Measurements from ENCODE around the gene PRR5.

PRR5 gene

GRCh38 chr22:44754998-44755397 is 53.0 kb downstream of the PRR5 start:
- no peak overlapping the region for H3K9ac ChIP-seq (ENCODE audit: insufficient read length)
- H3K9me3 ChIP-seq (ENCODE audit: low read depth, low read length): no peaks in the 10 kb centered on the region
- TF ChIP-seq POLR2AphosphoS5 (IDR thresholded peaks at IDR 0.05; ENCODE audit: borderline replicate concordance, low read depth, low read length) (no peak), FOXP2 (optimal IDR thresholded peaks at IDR 0.05; ENCODE audit: control extremely low read depth, extremely low read length, insufficient read depth) (no peak)
- DNase-seq (ENCODE audit: low read depth, low spot score): no peak
- no peak overlapping the region for H3K4me3 ChIP-seq
- no peak overlapping the region for H3K27ac ChIP-seq
- H3K36me3 ChIP-seq (ENCODE audit: insufficient read depth, low read length): no peaks in the 10 kb centered on the region

GRCh38 chr22:44755417-44755816 is 53.4 kb downstream of the PRR5 start:
- Histone ChIP-seq H3K27ac (no peak overlapping the region), H3K4me3 (no peak overlapping the region), H3K9me3 (ENCODE audit: low read depth, low read length) (no peaks in the 10 kb centered on the region), H3K36me3 (ENCODE audit: insufficient read depth, low read length) (no peaks in the 10 kb centered on the region), H3K9ac (ENCODE audit: insufficient read length) (no peak overlapping the region)
- DNase-seq (ENCODE audit: low read depth, low spot score): no peak
- no peak for TF ChIP-seq FOXP2 (optimal IDR thresholded peaks at IDR 0.05; ENCODE audit: control extremely low read depth, extremely low read length, insufficient read depth)
- TF ChIP-seq POLR2AphosphoS5 (IDR thresholded peaks at IDR 0.05; ENCODE audit: borderline replicate concordance, low read depth, low read length): no peak
- no peak for TF ChIP-seq EZH2 (IDR thresholded peaks at IDR 0.05)

DNA sequence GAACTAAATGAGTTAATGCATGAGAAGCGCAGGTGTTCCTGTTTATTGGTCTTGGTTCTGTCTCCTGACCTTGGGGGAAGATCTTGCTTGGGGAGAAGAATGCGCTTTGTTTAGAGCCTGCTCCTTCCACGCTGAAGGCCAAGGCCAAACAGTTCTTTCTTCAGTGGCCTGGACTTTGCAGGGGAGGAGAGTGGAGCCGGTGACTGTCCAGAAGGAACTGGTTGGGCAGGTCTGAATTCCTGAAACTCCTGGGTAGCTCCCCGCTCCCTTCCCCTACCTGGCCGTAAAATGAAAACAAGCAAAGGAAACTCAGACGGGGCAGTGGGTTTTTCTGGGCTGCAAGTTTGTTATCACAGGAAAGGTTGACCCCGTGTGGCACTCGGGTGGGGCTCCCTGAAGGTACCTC is 54.0 kb downstream of the PRR5 start:
- Histone ChIP-seq H3K9ac (ENCODE audit: insufficient read length) (no peak overlapping the region), H3K27ac (no peak overlapping the region), H3K9me3 (ENCODE audit: low read depth, low read length) (no peaks in the 10 kb centered on the region), H3K36me3 (ENCODE audit: insufficient read depth, low read length) (no peaks in the 10 kb centered on the region), H3K4me3 (no peak overlapping the region)
- TF ChIP-seq POLR2AphosphoS5 (IDR thresholded peaks at IDR 0.05; ENCODE audit: borderline replicate concordance, low read depth, low read length) (no peak), EZH2 (IDR thresholded peaks at IDR 0.05) (no peak), FOXP2 (optimal IDR thresholded peaks at IDR 0.05; ENCODE audit: control extremely low read depth, extremely low read length, insufficient read depth) (no peak)
- no peak for DNase-seq (ENCODE audit: low read depth, low spot score)

DNA sequence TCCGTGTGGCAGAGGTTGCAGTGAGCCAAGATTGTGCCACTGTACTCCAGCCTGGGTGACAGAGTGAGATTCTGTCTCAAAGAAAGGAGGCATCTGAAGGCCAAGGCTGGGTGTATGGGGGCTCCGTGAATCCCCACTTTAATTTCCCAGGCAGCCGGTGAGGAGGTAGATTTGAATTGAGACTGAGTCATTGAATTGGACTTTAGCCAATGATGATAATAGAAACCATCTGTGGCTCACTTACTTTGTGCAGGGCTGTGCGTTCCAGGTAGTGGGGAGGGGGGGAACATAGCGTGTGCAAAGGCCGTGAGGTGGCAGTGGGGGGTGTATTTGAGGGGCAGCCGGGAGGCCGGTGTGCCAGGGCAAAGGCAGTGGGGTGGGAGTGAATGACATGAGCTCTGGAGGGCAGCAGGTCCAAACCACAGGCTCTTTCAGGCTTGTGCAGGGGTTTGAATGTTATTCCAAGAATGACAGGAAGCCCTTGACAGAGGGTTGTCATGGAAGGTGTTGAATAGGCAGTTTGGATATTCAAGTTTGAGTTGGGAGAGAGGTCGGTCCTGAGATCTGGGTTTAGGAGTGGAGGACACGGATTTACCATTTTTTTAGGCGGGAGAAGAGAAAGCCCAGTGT is 56.5 kb downstream of the PRR5 start:
- Histone ChIP-seq H3K9me3 (ENCODE audit: low read depth, low read length) (no peaks in the 10 kb centered on the region), H3K36me3 (ENCODE audit: insufficient read depth, low read length) (no peaks in the 10 kb centered on the region), H3K4me3 (no peak overlapping the region), H3K27ac (no peak overlapping the region), H3K9ac (ENCODE audit: insufficient read length) (no peak overlapping the region)
- TF ChIP-seq POLR2AphosphoS5 (IDR thresholded peaks at IDR 0.05; ENCODE audit: borderline replicate concordance, low read depth, low read length): no peak
- TF ChIP-seq FOXP2 (optimal IDR thresholded peaks at IDR 0.05; ENCODE audit: control extremely low read depth, extremely low read length, insufficient read depth): no peak
- TF ChIP-seq EZH2 (IDR thresholded peaks at IDR 0.05): no peak
- no peak for DNase-seq (ENCODE audit: low read depth, low spot score)

- no peak for TF ChIP-seq POLR2AphosphoS5 (IDR thresholded peaks at IDR 0.05; ENCODE audit: borderline replicate concordance, low read depth, low read length)
- TF ChIP-seq EZH2 (IDR thresholded peaks at IDR 0.05): no peak
- no peak for TF ChIP-seq FOXP2 (optimal IDR thresholded peaks at IDR 0.05; ENCODE audit: control extremely low read depth, extremely low read length, insufficient read depth)
- Histone ChIP-seq H3K36me3 (ENCODE audit: insufficient read depth, low read length) (no peaks in the 10 kb centered on the region), H3K27ac (no peak overlapping the region), H3K9me3 (ENCODE audit: low read depth, low read length) (no peaks in the 10 kb centered on the region), H3K9ac (ENCODE audit: insufficient read length) (no peak overlapping the region), H3K4me3 (no peak overlapping the region)
- no peak for DNase-seq (ENCODE audit: low read depth, low spot score)
Measured at GRCh38 chr22:44759001-44759400, 57.0 kb downstream of the PRR5 start.

DNA sequence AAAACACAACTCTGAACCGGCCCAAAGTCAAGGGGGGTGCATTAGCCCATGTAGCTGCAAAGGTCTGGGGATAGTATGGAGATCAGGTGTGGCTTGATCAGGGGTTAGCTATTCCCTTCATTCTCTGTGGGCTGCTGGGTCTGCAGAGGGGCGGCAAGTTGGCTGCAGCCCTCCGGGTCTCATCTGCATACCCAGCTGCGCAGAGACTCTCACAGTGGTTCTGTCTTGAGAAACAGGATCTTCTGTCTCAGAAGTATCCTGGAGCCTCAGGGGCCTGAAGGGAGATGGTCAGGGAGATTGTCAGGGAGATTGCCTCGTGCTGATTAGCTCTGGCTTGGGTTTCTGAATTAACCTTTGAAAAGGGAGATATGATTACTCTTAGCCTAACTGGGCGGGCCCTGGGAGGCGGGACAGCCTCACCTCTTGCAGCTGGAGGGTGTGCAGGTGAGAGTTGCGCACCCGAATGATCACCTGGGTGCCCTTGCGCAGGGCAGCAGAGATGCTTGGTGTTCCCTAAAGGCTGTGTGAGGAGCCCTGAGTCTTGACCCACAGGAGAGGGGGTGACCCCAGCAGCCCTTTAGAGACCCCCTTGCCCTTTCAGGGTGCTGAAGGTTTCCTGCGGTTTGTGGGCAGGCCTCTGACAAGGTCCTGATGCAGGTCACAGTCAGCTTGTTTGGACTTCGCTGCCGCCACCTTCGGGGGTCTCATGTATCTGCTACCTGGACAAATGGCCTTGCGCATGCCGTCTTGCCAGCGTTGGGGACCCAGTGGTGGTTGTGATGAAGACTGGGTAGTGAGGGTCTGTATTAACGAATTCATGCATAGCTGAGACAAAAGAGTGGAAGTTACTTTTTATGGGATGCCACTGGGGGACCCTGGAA is 57.7 kb downstream of the PRR5 start:
- Histone ChIP-seq H3K27ac (no peak overlapping the region), H3K4me3 (no peak overlapping the region), H3K9ac (ENCODE audit: insufficient read length) (no peak overlapping the region), H3K9me3 (ENCODE audit: low read depth, low read length) (no peaks in the 10 kb centered on the region), H3K36me3 (ENCODE audit: insufficient read depth, low read length) (no peaks in the 10 kb centered on the region)
- DNase-seq (ENCODE audit: low read depth, low spot score): no peak
- TF ChIP-seq FOXP2 (optimal IDR thresholded peaks at IDR 0.05; ENCODE audit: control extremely low read depth, extremely low read length, insufficient read depth) (no peak), EZH2 (IDR thresholded peaks at IDR 0.05) (no peak), POLR2AphosphoS5 (IDR thresholded peaks at IDR 0.05; ENCODE audit: borderline replicate concordance, low read depth, low read length) (no peak)

GRCh38 chr22:44760476-44760875 is 58.5 kb downstream of the PRR5 start:
- Histone ChIP-seq H3K4me3 (no peak overlapping the region), H3K36me3 (ENCODE audit: insufficient read depth, low read length) (no peaks in the 10 kb centered on the region), H3K27ac (no peak overlapping the region), H3K9ac (ENCODE audit: insufficient read length) (no peak overlapping the region), H3K9me3 (ENCODE audit: low read depth, low read length) (no peaks in the 10 kb centered on the region)
- DNase-seq (ENCODE audit: low read depth, low spot score): no peak
- TF ChIP-seq POLR2AphosphoS5 (IDR thresholded peaks at IDR 0.05; ENCODE audit: borderline replicate concordance, low read depth, low read length): no peak
- no peak for TF ChIP-seq EZH2 (IDR thresholded peaks at IDR 0.05)
- no peak for TF ChIP-seq FOXP2 (optimal IDR thresholded peaks at IDR 0.05; ENCODE audit: control extremely low read depth, extremely low read length, insufficient read depth)

- DNase-seq (ENCODE audit: low read depth, low spot score): no peak
- no peaks in the 10 kb centered on the region for H3K9me3 ChIP-seq (ENCODE audit: low read depth, low read length)
- no peak overlapping the region for H3K4me3 ChIP-seq
- H3K9ac ChIP-seq (ENCODE audit: insufficient read length): no peak overlapping the region
- no peak overlapping the region for H3K27ac ChIP-seq
- no peaks in the 10 kb centered on the region for H3K36me3 ChIP-seq (ENCODE audit: insufficient read depth, low read length)
- TF ChIP-seq EZH2 (IDR thresholded peaks at IDR 0.05) (no peak), POLR2AphosphoS5 (IDR thresholded peaks at IDR 0.05; ENCODE audit: borderline replicate concordance, low read depth, low read length) (no peak), FOXP2 (optimal IDR thresholded peaks at IDR 0.05; ENCODE audit: control extremely low read depth, extremely low read length, insufficient read depth) (no peak)
Measured at GRCh38 chr22:44761025-44761424, 59.0 kb downstream of the PRR5 start.
